ENCODE measurements around the gene NDUFAF3. TPM values are rescaled to one million over a fixed set of nuclear protein-coding genes. Genes with fewer than 3 reads are reported as not detected.

Gene NDUFAF3
- 10 to 100 TPM; 84.5 to 93.2 TPM for total RNA-seq

GRCh38 chr3:49021813-49022687 is at the start of gene NDUFAF3:
NDUFAF3 (plus strand) TSS chr3:49022121; CDS start chr3:49022145, 24 bp downstream.
- Mint-ChIP-seq H3K27me3 (no peaks in the 10 kb centered on the region), H3K36me3 (ENCODE audit: low read depth) (peaks cover 40% of the 10 kb centered on the region), H3K4me3 (peak within 1 kb of the TSS; percentile 87), H3K9me3 (no peaks in the 10 kb centered on the region), H3K27ac (peak within 1 kb of the TSS; percentile 99), H3K4me1 (peaks cover 56% of the 10 kb centered on the region)
- peak; percentile 91 for DNase-seq
- ChIA-PET POLR2A (interaction anchor here (0.5 to 2.3 kb wide), 4 partner anchors 15 to 390 kb away, joined by 3 to 21 read pairs (median 4); partner anchors contain the start of genes TCTA and WDR6), CTCF (interaction anchor here (0.6 to 9.3 kb wide), 38 partner anchors 10 to 781 kb away, joined by 3 to 100 read pairs (median 4); partner anchors contain the start of genes ARIH2, KLHDC8B, P4HTM and PRKAR2A)

- H3K27ac Mint-ChIP-seq = peak overlapping the region; percentile 78
- peaks cover 49% of the 10 kb centered on the region for H3K36me3 Mint-ChIP-seq (ENCODE audit: low read depth)
- peaks cover 14% of the 10 kb centered on the region for H3K4me1 Mint-ChIP-seq
- H3K9me3 Mint-ChIP-seq = no peaks in the 10 kb centered on the region
- H3K27me3 Mint-ChIP-seq = no peaks in the 10 kb centered on the region
- no peak overlapping the region for H3K4me3 Mint-ChIP-seq
- CTCF ChIA-PET = interaction anchor here (1.5 to 2.7 kb wide), 4 partner anchors 11 to 48 kb away, joined by 4 to 17 read pairs (median 6); partner anchors contain the start of genes NDUFAF3 and P4HTM
- POLR2A ChIA-PET = no interaction called here
- DNase-seq = no peak
Measured at GRCh38 chr3:48974076-48974864, 47.7 kb upstream of the NDUFAF3 start.

GRCh38 chr3:48979451-48979850 is 42.5 kb upstream of the NDUFAF3 start:
- Mint-ChIP-seq H3K4me1 (peaks cover 4% of the 10 kb centered on the region), H3K4me3 (no peak overlapping the region), H3K36me3 (ENCODE audit: low read depth) (peaks cover 42% of the 10 kb centered on the region), H3K9me3 (no peaks in the 10 kb centered on the region), H3K27me3 (no peaks in the 10 kb centered on the region), H3K27ac (no peak overlapping the region)
- ChIA-PET CTCF (interaction anchor here (0.6 to 1.1 kb wide), 2 partner anchors 8 to 221 kb away, joined by 3 to 4 read pairs; no protein-coding TSS in a partner anchor), POLR2A (no interaction called here)
- DNase-seq = no peak

GRCh38 chr3:48980295-48980694 is 41.6 kb upstream of the NDUFAF3 start:
- DNase-seq = no peak
- POLR2A ChIA-PET = no interaction called here
- Mint-ChIP-seq H3K4me3 (no peak overlapping the region), H3K36me3 (ENCODE audit: low read depth) (peaks cover 37% of the 10 kb centered on the region), H3K9me3 (no peaks in the 10 kb centered on the region), H3K27me3 (no peaks in the 10 kb centered on the region), H3K4me1 (no peaks in the 10 kb centered on the region), H3K27ac (no peak overlapping the region)
- CTCF ChIA-PET = interaction anchor here (0.6 to 1.1 kb wide), 2 partner anchors 7 to 31 kb away, joined by 4 read pairs; no protein-coding TSS in a partner anchor

GRCh38 chr3:48982016-48982415 is 39.9 kb upstream of the NDUFAF3 start:
- no peak overlapping the region for H3K27ac Mint-ChIP-seq
- H3K27me3 Mint-ChIP-seq = no peaks in the 10 kb centered on the region
- H3K4me3 Mint-ChIP-seq = no peak overlapping the region
- ChIA-PET POLR2A (interaction anchor here (0.5 kb wide), 1 partner anchor 166 kb away, joined by 5 read pairs; no protein-coding TSS in a partner anchor), CTCF (interaction anchor here (1.4 kb wide), 1 partner anchor 119 kb away, joined by 4 read pairs; no protein-coding TSS in a partner anchor)
- H3K9me3 Mint-ChIP-seq = no peaks in the 10 kb centered on the region
- no peak for DNase-seq
- peaks cover 4% of the 10 kb centered on the region for H3K4me1 Mint-ChIP-seq
- peaks cover 37% of the 10 kb centered on the region for H3K36me3 Mint-ChIP-seq (ENCODE audit: low read depth)

GRCh38 chr3:48982686-48983085 is 39.2 kb upstream of the NDUFAF3 start:
- no peaks in the 10 kb centered on the region for H3K27me3 Mint-ChIP-seq

GRCh38 chr3:48983096-48983495 is 38.8 kb upstream of the NDUFAF3 start:
- peaks cover 10% of the 10 kb centered on the region for H3K4me1 Mint-ChIP-seq
- H3K27ac Mint-ChIP-seq = no peak overlapping the region
- POLR2A ChIA-PET = no interaction called here
- CTCF ChIA-PET = interaction anchor here (1.0 to 1.4 kb wide), 2 partner anchors 120 to 347 kb away, joined by 3 to 4 read pairs; no protein-coding TSS in a partner anchor
- H3K36me3 Mint-ChIP-seq (ENCODE audit: low read depth) = peaks cover 36% of the 10 kb centered on the region
- no peak overlapping the region for H3K4me3 Mint-ChIP-seq
- no peaks in the 10 kb centered on the region for H3K9me3 Mint-ChIP-seq
- no peaks in the 10 kb centered on the region for H3K27me3 Mint-ChIP-seq
- DNase-seq = no peak

More at GRCh38 chr3:48982686-48983085, 39.2 kb upstream of the NDUFAF3 start:
- H3K9me3 Mint-ChIP-seq = no peaks in the 10 kb centered on the region
- ChIA-PET CTCF (interaction anchor here (1.4 kb wide), 1 partner anchor 120 kb away, joined by 4 read pairs; no protein-coding TSS in a partner anchor), POLR2A (no interaction called here)
- no peak overlapping the region for H3K4me3 Mint-ChIP-seq
- H3K4me1 Mint-ChIP-seq = peaks cover 6% of the 10 kb centered on the region
- H3K36me3 Mint-ChIP-seq (ENCODE audit: low read depth) = peaks cover 37% of the 10 kb centered on the region
- DNase-seq = no peak
- no peak overlapping the region for H3K27ac Mint-ChIP-seq

GRCh38 chr3:48984663-48985062 is 37.3 kb upstream of the NDUFAF3 start:
- CTCF ChIA-PET = interaction anchor here (0.5 to 1.9 kb wide), 6 partner anchors 9 to 263 kb away, joined by 3 to 6 read pairs (median 4); partner anchors contain the start of gene NDUFAF3
- DNase-seq = no peak
- POLR2A ChIA-PET = no interaction called here
- Mint-ChIP-seq H3K27me3 (no peaks in the 10 kb centered on the region), H3K36me3 (ENCODE audit: low read depth) (peaks cover 31% of the 10 kb centered on the region), H3K9me3 (no peaks in the 10 kb centered on the region), H3K4me1 (peaks cover 22% of the 10 kb centered on the region), H3K4me3 (no peak overlapping the region), H3K27ac (peak overlapping the region; percentile 52)

GRCh38 chr3:48985831-48986376 is 36.0 kb upstream of the NDUFAF3 start:
- DNase-seq = no peak
- Mint-ChIP-seq H3K27ac (no peak overlapping the region), H3K4me1 (peaks cover 27% of the 10 kb centered on the region), H3K36me3 (ENCODE audit: low read depth) (peaks cover 29% of the 10 kb centered on the region), H3K4me3 (no peak overlapping the region), H3K9me3 (no peaks in the 10 kb centered on the region), H3K27me3 (no peaks in the 10 kb centered on the region)
- ChIA-PET POLR2A (no interaction called here), CTCF (interaction anchor here (0.8 to 3.2 kb wide), 6 partner anchors 10 to 550 kb away, joined by 3 to 33 read pairs (median 4); partner anchors contain the start of genes NDUFAF3 and WDR6)

- CTCF ChIA-PET = interaction anchor here (0.9 to 3.9 kb wide), 9 partner anchors 15 to 115 kb away, joined by 3 to 23 read pairs (median 6); partner anchors contain the start of genes NDUFAF3, QARS1 and WDR6
- DNase-seq = no peak
- Mint-ChIP-seq H3K27me3 (no peaks in the 10 kb centered on the region), H3K36me3 (ENCODE audit: low read depth) (peaks cover 21% of the 10 kb centered on the region), H3K9me3 (no peaks in the 10 kb centered on the region), H3K27ac (peak overlapping the region; percentile 92), H3K4me3 (peak overlapping the region; percentile 87), H3K4me1 (peaks cover 51% of the 10 kb centered on the region)
- POLR2A ChIA-PET = interaction anchor here (1.7 kb wide), 1 partner anchor 18 kb away, joined by 9 read pairs; the partner anchor contains the start of gene WDR6
Measured at GRCh38 chr3:48989126-48989795, 32.7 kb upstream of the NDUFAF3 start.

- ChIA-PET POLR2A (interaction anchor here (1.7 kb wide), 1 partner anchor 17 kb away, joined by 9 read pairs; the partner anchor contains the start of gene WDR6), CTCF (interaction anchor here (1.0 to 3.9 kb wide), 7 partner anchors 16 to 114 kb away, joined by 3 to 23 read pairs (median 5); partner anchors contain the start of genes NDUFAF3, QARS1 and WDR6)
- H3K4me1 Mint-ChIP-seq = peaks cover 56% of the 10 kb centered on the region
- H3K9me3 Mint-ChIP-seq = no peaks in the 10 kb centered on the region
- peak within 1 kb of the TSS; percentile 91 for H3K4me3 Mint-ChIP-seq
- no peaks in the 10 kb centered on the region for H3K27me3 Mint-ChIP-seq
- DNase-seq = peak; percentile 65
- H3K27ac Mint-ChIP-seq = peak within 1 kb of the TSS; percentile 95
- peaks cover 16% of the 10 kb centered on the region for H3K36me3 Mint-ChIP-seq (ENCODE audit: low read depth)
Measured at GRCh38 chr3:48989796-48990635, 31.9 kb upstream of the NDUFAF3 start, which contains the start of gene P4HTM. P4HTM (plus strand) TSS chr3:48990241; CDS start chr3:48990257, 16 bp downstream.
